ENCODE measurements around the gene SMAD3. TPM values are rescaled to one million over a fixed set of nuclear protein-coding genes. Genes with fewer than 3 reads are reported as not detected.

Gene SMAD3
- total RNA-seq, 1 donor from 2014 or later, result 5.4 TPM

DNA sequence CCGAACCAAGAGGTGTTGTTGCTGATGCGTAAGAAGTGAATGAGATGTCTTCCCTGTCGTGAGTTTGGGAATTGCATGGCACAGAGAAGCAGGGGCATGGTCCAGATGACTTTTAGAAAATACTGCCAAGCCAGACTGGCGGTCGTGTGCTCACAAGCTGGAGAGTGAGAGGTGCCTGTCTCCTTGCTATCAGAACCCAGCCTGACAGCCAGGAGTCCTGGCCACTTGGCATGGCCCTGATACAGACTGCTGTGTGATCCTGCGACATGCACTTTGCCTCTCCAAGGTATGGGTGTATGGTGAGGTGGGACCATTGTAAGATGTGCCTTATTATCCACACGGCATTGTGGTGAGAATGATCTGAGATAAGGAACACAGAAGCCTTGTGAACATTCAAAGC, 93.0 kb downstream of the SMAD3 start:
- DNase-seq (ENCODE audit: low read depth in 2 of 2), result no peak

DNA sequence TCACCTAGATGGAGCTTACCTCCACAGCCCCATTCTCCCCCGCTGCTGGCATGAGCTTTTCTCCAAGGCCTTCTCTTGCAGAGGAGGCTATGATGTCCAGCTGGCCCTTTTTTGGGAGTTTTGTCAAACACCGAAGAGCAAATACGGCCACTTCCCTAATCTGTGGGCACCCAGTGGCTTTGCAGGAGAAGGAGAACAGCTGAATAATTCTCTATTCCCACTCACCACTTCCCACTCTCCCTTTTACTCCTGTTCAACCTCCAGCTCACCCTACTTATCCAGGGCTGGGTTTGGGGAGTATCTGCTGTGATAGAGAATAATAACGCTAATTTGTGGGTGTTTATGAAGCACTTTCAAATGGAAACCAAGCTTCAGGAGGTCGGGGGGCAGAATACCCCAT, 96.0 kb downstream of the SMAD3 start:
- DNase-seq (ENCODE audit: low read depth in 2 of 2), result no peak

DNA sequence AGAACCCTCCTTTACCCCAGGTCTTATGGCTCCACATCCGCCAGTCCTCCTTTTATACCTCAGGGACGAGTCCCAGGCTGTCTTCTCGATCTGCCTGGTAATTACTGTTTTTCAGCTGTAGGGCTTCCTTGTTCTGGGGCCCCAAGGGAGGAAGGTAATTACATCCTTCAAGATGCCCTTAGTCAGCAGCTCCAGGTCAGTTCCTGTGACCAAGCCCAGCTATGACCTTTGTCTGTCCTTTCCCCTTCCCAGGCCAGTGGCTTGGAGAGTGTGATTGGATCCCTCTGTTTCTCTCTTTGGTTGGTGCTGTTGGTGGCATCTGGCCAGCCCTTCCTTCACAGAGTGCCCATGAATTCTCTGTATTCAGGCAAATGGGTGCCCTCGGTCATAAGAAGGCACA, 96.5 kb downstream of the SMAD3 start:
- DNase-seq (ENCODE audit: low read depth in 2 of 2), result no peak

DNA sequence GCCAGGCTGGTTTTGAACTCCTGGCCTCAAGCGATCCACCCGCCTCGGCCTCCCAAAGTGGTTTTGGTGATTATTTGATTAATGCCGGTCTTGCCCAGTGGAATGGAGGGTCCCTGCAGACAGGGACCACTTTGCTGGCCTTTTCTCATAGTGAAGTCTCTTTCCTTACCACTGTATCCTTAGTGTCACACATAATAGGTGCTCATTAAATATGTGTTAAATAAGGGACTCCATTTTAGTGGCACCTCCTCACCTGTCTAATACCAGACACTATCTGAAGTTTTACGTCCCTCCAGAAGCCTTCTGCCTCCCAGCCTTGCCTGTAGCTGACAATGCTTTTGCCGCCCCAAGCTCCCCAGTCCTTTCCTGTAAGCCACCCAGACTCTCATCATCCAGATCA, 97.8 kb downstream of the SMAD3 start:
- no peak for DNase-seq (ENCODE audit: low read depth in 2 of 2)

DNA sequence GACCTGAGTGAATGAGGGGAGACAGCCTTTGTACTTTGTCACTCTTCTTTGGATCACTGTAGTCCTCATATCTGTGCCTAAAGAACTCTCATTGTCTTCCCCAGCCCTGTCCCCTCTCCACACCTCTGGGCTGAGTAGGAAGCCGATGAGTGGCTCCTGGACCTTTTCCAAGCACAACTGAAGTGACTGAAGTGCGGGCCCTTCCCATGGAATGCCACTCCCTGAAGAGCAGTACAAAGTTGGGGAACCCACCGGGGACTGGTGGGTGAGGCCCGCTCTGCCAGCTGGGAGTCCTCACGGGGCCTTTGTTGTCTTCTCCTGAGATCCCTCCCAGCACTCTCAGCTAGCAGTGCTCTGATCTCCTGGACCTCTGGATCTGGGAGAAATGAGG, 99.0 kb downstream of the SMAD3 start:
- DNase-seq (ENCODE audit: low read depth in 2 of 2), result peak; percentile 49 to 60

DNA sequence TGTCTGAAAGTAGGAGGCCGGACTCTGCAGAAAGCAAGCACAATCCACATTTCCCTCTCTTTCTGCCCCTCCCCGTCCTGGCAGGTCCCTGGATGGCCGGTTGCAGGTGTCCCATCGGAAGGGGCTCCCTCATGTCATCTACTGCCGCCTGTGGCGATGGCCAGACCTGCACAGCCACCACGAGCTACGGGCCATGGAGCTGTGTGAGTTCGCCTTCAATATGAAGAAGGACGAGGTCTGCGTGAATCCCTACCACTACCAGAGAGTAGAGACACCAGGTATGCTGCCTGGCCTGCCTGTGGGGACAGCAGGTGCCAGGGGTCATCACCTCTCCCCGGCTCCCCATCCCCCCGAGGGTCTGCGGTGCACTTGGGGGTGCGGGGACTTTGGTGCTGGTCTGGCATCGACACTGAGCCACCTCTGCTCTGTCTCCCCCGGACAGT, 99.4 kb downstream of the SMAD3 start:
- peak in 1 of 2 donors; percentile 73 for DNase-seq (ENCODE audit: low read depth in 2 of 2)

DNA sequence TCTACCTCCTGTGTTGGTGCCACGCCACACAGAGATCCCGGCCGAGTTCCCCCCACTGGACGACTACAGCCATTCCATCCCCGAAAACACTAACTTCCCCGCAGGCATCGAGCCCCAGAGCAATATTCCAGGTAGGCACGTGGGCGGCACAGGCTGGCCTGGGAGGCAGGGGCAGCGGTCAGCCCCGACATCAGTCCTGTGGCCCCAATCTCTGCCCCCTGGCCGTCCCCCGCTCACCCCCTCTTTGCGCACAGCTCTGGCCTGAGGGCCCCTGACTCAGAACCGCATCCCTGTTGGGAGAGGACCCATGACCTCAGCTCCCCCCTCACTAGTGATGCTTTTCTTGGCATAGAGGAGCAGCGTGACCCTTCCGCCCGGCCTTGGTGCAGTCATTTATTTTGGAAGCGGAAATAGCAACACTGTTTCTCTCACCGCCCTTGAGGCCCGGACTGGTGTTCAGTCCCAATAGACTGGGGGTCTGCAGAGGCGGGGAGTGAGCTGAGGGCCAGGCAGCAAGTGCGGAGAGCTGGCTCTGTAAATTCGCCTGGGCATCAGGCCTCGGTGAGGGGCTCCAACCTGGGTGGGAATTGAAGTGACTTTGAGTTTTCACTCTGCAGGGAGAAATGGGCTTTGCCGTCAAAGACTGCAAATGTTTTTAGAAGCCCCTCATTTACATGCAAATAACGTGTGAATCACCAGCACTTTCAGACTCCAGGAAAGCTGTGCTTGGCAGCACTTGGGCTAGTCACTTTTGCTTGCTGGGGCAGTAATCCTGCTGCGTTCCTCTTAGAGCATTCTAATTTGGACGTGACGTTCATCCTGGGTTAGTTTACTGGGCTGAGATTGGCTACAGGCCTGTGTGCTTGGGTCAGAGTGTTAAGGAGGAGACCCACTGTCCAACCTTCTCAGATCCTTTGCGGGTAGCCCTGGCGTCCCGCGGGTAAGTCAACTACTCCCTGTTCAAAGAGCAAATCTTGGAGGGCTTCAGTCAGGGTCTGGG, 100.2 kb downstream of the SMAD3 start:
- peak in 1 of 2 donors; percentile 78 for DNase-seq (ENCODE audit: low read depth in 2 of 2)

DNA sequence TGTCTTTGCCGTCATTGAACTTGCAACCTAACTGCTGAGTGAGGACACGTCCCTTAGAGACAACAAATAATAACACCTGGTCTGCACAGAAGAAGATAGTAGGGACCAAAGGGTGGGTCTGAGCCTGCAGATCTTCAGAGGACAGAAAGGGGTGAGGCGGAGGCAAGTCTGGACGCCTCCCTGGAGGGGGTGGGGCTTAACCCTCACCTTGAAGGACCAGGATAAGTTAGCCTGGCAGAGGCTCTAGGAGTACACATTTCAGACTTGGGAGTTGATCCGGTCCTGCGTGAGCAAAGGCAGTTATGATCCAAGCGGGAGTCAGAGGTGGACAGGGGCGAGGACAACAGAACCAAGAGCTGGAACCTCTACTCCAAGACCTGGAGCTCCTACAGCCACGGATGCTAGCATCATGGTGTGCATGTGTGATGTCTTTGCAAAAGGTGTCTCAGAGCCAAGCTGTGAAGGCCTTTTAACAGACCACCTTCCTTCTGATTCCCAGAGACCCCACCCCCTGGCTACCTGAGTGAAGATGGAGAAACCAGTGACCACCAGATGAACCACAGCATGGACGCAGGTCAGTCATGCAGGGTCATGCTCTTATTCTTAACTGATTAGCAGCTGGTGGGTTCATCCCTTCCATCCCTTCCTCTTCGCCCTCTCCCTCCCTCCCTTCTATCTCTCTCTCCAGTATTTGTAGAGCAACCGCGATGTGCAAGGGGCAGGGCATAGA, 101.0 kb downstream of the SMAD3 start:
- no peak for DNase-seq (ENCODE audit: low read depth in 2 of 2)

DNA sequence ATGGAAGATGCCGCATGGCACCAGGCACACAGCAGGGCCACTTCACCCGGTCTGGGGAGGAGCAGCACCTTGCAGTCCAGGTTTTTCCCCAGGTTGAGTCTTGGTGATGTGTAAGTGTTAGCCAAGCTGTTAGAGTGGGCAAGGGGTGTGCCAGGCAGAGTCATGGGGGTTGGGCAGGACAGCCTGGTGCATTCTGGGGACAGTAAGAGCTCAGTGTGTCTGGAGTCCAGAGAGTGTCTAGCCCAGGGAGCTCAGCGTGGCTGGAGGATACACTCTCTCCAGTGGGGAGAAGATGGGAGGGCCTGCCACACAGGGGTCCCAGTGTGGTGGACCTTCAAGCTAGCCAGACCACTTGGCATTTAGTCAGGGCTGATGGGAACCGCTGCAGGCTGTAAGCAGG, 101.7 kb downstream of the SMAD3 start:
- DNase-seq (ENCODE audit: low read depth in 2 of 2), result no peak

DNA sequence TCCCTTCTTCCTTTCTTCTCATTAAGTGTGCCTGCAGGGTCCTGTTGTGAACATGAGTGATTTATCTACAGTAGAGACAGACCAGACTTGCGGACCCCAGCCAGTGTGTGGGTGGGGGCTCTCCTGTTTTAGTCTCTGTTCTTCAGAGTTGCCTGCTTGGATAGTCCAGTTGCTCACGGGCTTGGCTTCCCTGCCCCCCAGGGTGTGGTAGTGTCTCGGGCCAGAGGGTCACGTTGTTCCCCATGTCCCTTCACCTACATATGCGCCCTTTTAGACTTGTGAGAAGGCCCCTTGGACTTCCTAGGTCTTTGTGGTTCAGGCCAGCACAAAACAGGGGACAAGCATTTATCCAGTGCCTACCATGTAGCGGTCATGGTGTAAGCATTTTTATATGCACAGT, 103.3 kb downstream of the SMAD3 start:
- no peak for DNase-seq (ENCODE audit: low read depth in 2 of 2)

DNA sequence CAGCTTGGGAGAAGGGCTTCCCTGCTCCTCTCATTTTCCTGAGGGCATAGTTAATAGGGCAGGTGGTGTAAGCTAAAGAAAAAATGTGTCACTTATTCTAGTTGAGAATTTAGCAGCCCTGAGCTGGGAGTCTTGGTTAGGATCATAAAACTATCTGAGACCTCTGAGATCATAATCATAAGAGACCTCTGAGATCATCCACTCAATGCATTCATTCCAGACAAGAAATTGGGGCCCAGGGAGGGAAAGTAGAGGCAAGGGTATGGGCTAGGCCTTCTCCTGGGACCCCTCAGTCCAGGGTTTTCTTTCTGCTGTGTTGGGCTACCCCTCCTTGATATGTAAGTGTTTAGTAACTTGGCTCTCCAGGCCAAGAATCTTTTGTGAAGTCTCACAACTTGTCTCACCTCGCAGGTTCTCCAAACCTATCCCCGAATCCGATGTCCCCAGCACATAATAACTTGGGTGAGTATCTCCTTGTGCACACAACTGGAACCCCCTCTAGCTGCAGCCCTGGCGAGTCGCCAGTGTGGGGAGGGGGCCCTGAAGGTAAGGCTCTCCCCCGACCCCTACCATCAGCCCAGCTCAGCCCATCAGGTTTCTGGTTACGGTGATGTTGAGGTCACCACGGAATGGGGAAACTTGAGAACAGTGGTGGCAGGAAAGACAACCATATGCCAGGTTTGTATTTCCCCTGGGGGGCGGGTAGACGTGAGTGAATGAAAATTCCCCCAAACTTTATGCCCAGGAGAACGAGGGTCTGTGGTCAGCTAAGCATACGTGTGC, 104.9 kb downstream of the SMAD3 start:
- no peak for DNase-seq (ENCODE audit: low read depth in 2 of 2)

DNA sequence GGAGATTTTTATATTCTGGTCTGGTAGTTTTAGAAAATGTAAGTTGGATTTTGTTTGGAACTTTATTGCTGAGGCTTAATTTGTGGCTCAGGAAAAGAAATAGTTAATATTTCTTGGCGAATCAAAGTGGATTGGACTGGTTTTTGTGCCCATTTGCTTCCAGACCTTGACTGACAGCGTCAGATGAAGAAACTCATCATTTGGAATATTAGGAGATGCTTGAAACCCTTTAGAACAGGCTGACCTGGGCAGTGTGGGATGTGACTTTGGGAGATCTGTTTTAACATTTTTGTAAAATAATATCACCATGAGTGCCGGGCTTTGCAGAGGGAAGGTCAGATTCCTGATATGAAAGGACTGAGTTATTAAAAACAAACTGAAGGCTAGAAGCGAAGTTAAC, 106.1 kb downstream of the SMAD3 start:
- no peak for DNase-seq (ENCODE audit: low read depth in 2 of 2)

DNA sequence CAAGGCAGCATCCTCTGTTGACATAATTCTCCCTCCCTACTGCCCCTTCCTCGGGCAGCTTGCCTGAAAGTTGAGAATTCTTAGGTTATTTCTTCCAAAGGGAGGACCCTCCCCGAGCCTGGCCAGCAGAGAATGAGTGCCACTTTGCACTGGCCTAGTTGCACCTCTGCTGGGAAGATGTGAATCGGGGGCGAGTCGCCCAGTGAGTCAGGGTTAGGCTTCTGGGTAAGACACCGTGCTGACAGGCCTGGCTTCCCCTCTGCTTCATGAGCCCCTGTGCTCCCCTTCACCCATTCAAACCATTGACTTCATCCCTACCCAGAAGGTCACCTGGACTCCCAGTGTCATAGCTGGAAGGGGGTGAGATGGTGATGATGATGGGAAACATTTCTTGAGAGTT, 106.8 kb downstream of the SMAD3 start:
- DNase-seq (ENCODE audit: low read depth in 2 of 2), result no peak

DNA sequence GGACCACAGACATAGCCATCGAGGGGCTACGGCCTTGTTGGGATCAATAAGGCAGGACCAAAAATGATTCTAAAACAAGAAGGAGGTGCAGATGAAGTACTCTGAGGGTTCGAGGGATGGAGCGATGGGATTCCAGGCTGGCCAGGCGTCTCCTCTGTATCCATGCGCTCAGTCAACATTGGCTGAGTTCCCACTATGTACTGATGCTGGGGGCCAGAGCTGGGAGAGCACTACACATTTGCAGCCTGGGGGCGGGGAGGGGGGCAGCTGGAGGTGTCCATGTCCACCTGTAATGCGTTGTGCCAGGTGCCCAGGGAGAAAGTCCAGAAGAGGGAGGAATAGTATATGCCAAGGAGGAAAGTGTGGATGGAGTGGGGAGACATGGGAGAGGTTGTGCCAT, 107.6 kb downstream of the SMAD3 start:
- DNase-seq (ENCODE audit: low read depth in 2 of 2), result no peak

DNA sequence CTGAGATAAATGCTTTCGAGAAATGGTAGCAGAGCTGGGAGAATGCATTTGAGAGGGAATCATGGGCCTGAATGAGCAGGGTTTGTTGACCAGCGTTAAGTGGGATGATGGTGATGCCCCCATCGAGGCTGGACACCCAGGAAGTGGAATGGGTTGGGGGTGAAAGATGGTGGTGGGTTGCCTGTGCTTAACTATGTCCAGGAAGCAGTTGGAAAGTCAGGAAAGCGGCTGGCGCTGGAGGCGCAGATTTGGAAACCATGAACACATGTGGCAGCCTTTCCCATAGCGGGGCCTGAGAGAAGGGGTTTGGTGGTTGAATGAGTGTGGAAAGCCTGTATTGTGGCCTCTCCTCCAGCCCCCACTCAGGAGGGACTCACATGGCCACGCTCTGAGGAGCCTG, 108.4 kb downstream of the SMAD3 start:
- no peak for DNase-seq (ENCODE audit: low read depth in 2 of 2)

DNA sequence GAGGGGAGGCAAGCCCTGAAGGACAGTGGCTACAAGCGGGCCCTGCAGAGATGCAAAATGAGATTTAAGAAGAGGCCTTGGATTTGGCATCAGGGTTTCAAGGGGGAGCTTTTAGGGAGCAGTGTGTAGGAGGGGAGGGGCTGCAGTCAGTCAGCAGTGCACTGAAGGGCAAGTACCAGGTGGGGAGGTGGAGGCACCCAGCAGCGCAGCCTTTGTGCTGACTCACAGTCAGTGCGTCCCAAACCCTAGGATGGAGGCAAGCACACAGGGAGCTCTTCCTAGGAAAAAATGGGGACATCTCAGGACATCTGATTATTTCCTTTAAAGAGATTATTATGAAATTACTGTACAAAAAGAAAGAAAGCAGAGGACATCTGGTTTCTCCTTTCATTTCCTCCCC, 109.0 kb downstream of the SMAD3 start:
- no peak for DNase-seq (ENCODE audit: low read depth in 2 of 2)

DNA sequence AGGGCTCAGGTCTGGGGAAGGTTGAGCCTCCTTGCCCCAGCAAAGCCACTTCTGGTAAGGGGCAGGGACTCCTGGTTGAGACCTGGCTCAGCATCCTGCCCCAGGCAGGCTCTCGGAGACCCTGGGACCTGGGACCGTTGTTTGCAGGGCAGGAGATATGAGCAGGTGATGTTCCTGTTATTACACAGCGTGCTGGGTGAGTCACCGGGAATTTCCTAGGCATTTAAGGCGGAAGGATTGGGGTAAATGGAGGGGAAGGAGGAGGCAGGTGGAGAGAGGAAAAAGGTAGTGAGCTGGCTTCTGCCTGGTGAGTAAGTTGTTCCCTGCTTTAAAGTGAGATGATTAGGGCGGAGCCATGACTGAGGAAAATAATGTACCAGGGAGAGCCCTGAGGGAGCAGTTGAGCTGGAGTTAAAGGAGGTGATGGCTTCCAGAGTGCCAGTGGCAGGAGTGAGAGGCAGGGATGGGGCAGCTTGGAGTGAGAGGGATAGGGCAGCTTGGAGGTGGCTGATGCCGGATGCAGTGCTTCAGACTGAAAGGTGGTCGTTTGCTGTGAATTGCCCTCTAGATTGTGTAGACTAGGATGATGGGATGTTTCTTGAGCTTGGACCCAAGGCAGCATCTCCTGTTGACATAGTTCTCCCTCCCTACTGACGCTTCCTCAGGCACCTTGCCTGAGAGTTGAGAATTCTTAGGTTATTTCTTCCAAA, 109.6 kb downstream of the SMAD3 start:
- peak; percentile 65 to 86 for DNase-seq (ENCODE audit: low read depth in 2 of 2)

DNA sequence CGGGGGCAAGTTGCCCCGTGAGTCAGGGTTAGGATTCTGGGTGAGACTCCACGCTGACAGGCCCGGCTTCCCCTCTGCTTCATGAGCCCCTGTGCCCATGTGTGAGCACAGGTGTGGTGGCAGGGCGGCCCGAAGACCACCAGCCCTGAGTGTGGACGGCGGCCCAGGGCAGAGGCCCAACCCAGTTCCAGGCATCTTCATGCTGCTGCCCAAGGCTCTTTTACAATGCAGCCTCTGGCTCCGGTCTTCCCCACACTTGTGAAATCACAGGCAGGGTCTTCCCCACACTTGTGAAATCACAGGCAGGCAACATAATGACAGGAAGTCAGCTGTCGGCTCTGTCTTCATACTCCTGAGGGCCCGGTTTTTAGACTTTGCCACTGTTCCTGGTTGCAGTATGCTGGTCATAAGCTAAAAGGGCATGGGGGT, 110.3 kb downstream of the SMAD3 start:
- peak; percentile 48 to 77 for DNase-seq (ENCODE audit: low read depth in 2 of 2)

DNA sequence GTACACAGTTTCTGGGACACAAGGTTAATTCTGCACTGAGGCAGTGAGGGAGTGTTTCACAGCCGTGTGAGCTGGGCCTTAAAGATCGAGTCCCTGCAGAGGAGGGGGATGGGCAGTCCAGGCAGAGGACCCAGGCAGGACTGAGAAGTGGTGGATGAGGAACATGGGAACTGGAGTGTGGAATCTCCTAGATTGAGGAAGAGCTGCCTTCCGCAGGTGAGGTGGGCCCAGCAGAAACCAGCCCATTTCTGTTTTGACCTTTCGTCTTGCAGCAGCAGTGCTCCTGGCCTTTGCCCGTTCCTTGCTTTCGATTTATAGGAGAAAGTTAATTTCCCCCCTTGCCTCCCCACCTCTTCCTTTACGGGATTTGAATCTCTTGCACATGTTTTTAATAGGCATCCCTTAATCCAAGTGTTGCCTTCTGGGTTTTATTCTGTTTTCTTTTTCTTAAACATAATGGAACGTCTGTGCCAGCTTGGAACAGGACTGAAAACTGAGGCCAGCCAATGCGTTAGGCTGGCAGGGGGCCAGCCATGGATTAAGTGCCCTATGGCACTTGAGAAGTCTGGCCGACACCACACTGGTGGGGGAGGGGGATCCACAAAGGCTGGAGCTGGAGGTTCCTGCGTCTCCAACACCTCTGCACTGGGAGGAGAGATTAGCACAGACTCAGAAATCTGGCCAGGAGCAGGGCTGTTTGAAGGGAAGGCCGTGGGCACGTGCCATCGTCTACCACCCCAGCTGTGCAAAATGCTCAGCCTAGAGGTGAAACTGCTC, 111.0 kb downstream of the SMAD3 start:
- DNase-seq (ENCODE audit: low read depth in 2 of 2), result no peak

DNA sequence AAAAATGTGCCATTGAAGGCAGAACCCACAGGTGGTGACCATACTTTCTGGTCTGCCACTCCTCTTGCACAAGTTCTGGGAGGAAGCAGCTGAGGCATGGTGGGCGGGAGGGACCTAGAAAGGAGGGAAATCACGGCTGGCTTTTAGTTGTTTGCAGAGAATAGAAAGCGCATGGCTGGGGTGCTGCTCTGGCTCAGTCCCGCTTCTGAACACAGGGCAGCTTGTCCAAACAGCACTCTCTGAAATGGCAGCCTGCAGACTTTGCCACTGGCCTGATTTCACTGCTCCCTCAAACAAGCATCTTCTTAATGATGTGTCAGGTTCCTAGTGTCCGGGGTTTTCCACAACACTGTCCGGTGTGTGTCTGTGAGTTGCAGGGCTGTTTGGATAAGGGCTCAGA, 112.3 kb downstream of the SMAD3 start:
- peak in 1 of 2 donors; percentile 40 for DNase-seq (ENCODE audit: low read depth in 2 of 2)

Data from lung microvascular endothelial cell (primary cell).